Liver (tissue), 9 donors: ENCODE data around the gene FICD. TPM values are rescaled to one million over a fixed set of nuclear protein-coding genes. Genes with fewer than 3 reads are reported as not detected.

Source experiments
- DNase-seq: peaks from one replicate; pipeline ENCODE4 v3.0.0-alpha.2; 2017; ENCODE audit warnings: low spot score
- H3K27ac ChIP-seq, 2 donors: one replicate each; pipeline ENCODE4 v1.7.0; 2013; ENCODE audit warnings: inconsistent platforms in 2 of 2, low read length in 2 of 2, control low read depth in 1 of 2, low read depth in 1 of 2, mild to moderate bottlenecking in 1 of 2
- H3K27me3 ChIP-seq, 4 donors: one replicate each; pipeline versions ENCODE4 v1.6.1 to v1.7.0; 2013; ENCODE audit warnings: low read length in 3 of 4, inconsistent platforms in 1 of 4, mild to moderate bottlenecking in 1 of 4, moderate library complexity in 1 of 4; ENCODE audit not compliant: control insufficient read depth in 4 of 4, insufficient read depth in 4 of 4
- H3K36me3 ChIP-seq, 4 donors: one replicate each; pipeline versions ENCODE4 v1.6.1 to v1.7.0; 2013; ENCODE audit warnings: low read length in 3 of 4, mild to moderate bottlenecking in 3 of 4, low read depth in 1 of 4, moderate library complexity in 1 of 4; ENCODE audit not compliant: control insufficient read depth in 4 of 4, insufficient read depth in 3 of 4
- H3K4me1 ChIP-seq, 4 donors: one replicate each; pipeline versions ENCODE4 v1.6.1 to v1.7.0; 2013; ENCODE audit warnings: low read length in 3 of 4, mild to moderate bottlenecking in 3 of 4, moderate library complexity in 1 of 4; ENCODE audit not compliant: control insufficient read depth in 4 of 4, insufficient read depth in 4 of 4
- H3K4me3 ChIP-seq, 3 donors: one replicate each; pipeline versions ENCODE4 v1.6.1 to v1.7.0; 2013; ENCODE audit warnings: low read length in 3 of 3, control low read depth in 1 of 3, low read depth in 1 of 3, mild to moderate bottlenecking in 1 of 3
- H3K9ac ChIP-seq, 2 donors: one replicate each; pipeline ENCODE4 v1.7.0; 2013; ENCODE audit warnings: low read length in 2 of 2, mild to moderate bottlenecking in 2 of 2, moderate library complexity in 2 of 2, control low read depth in 1 of 2, low read depth in 1 of 2
- H3K9me3 ChIP-seq, 4 donors: one replicate each; pipeline versions ENCODE4 v1.6.1 to v1.7.0; 2013; ENCODE audit warnings: low read length in 3 of 4; ENCODE audit not compliant: control insufficient read depth in 4 of 4
- EGR1 ChIP-seq, 2 donors: IDR thresholded peaks; 2 replicates each; pipeline ENCODE4 v1.6.1; 2016 to 2018; ENCODE audit warnings: antibody characterized with exemption in 2 of 2, low read depth in 2 of 2
- FOXA1 ChIP-seq: IDR thresholded peaks from 2 replicates; pipeline ENCODE4 v1.6.1; 2016; ENCODE audit warnings: antibody characterized with exemption
- FOXA2 ChIP-seq: IDR thresholded peaks from 2 replicates; pipeline ENCODE4 v1.6.1; 2016; ENCODE audit warnings: antibody characterized with exemption
- HNF4A ChIP-seq, 2 donors: conservative IDR thresholded peaks; 2 replicates each; pipeline ENCODE4 v1.6.1; 2016; ENCODE audit warnings: antibody characterized with exemption in 2 of 2, mild to moderate bottlenecking in 2 of 2
- HNF4G ChIP-seq: IDR thresholded peaks from 2 replicates; pipeline ENCODE4 v1.6.1; 2016; ENCODE audit warnings: antibody characterized with exemption
- JUND ChIP-seq, 2 donors: IDR thresholded peaks; 2 replicates each; pipeline ENCODE4 v1.6.1; 2016; ENCODE audit warnings: antibody characterized with exemption in 2 of 2
- NR2F2 ChIP-seq: IDR thresholded peaks from 2 replicates; pipeline ENCODE4 v1.6.1; 2016; ENCODE audit warnings: antibody characterized with exemption
- RAD21 ChIP-seq, 2 donors: IDR thresholded peaks; 2 replicates each; pipeline ENCODE4 v1.6.1; 2016; ENCODE audit warnings: antibody characterized with exemption in 2 of 2, mild to moderate bottlenecking in 2 of 2
- RXRA ChIP-seq, 2 donors: IDR thresholded peaks; 2 replicates each; pipeline ENCODE4 v1.6.1; 2017 to 2018; ENCODE audit warnings: antibody characterized with exemption in 2 of 2, mild to moderate bottlenecking in 1 of 2
- SP1 ChIP-seq: IDR thresholded peaks from 2 replicates; pipeline ENCODE4 v1.6.1; 2018; ENCODE audit warnings: antibody characterized with exemption, mild to moderate bottlenecking
- TAF1 ChIP-seq: conservative IDR thresholded peaks from 2 replicates; pipeline ENCODE4 v1.6.1; 2016; ENCODE audit warnings: antibody characterized with exemption, mild to moderate bottlenecking
- YY1 ChIP-seq: IDR thresholded peaks from 2 replicates; pipeline ENCODE4 v1.6.1; 2016; ENCODE audit warnings: antibody characterized with exemption, mild to moderate bottlenecking
- WGBS: extraction: QIAGEN DNeasy Blood & Tissue Kit; methylation state at CpG from one replicate; pipeline ENCODE4 v1.1.7; 2013; 5-methylcytosine and 5-hydroxymethylcytosine counted together
- polyA plus RNA-seq, 2 donors: library from polyadenylated mRNA; stranded (reverse) in 1 of 2; unstranded in 1 of 2; fragments of 200-250 nt in 1 of 2; fragments of >200 nt in 1 of 2; fragmentation: Nextera tagmentation in 1 of 2; extraction: Ambion mirVana in 1 of 2; gene quantifications; one replicate each; pipeline versions ENCODE4 v1.2.1 to v1.2.3, GENCODE V29; 2013 to 2015
- total RNA-seq, 2 donors: library from RNA; depleted of rRNA; stranded (reverse); fragments of >200 nt; gene quantifications; one replicate each; pipeline ENCODE4 v1.2.3, GENCODE V29; 2014
- TF ChIP-seq, protein P1 (sequence below): fragments of 150-350 bp; IDR thresholded peaks from 2 replicates; pipeline ENCODE4 v1.5.1; 2017; ENCODE audit warnings: improper control_type of control experiment, low read depth, low read length; ENCODE audit not compliant: missing input control
- TF ChIP-seq, protein P2 (sequence below): IDR thresholded peaks from 2 replicates; pipeline ENCODE4 v1.6.1; 2016; ENCODE audit warnings: antibody characterized with exemption
- TF ChIP-seq, protein P3 (sequence below): IDR thresholded peaks from 2 replicates; pipeline ENCODE4 v1.6.1; 2016; ENCODE audit warnings: antibody characterized with exemption
- TF ChIP-seq, protein P4 (sequence below): IDR thresholded peaks from 2 replicates; pipeline ENCODE4 v1.6.1; 2016; ENCODE audit warnings: antibody characterized with exemption
- TF ChIP-seq, protein P5 (sequence below): IDR thresholded peaks from 2 replicates; pipeline ENCODE4 v1.6.1; 2016; ENCODE audit warnings: antibody characterized with exemption, mild to moderate bottlenecking
- donor health status: healthy.
- donor health status: healthy.
- donor health status: healthy.
- donor health status: healthy.
- donor health status: healthy.

Gene FICD
- total and polyA plus RNA-seq, 4 donors, result 3.6 to 20.9 (median 6.6) TPM

DNA sequence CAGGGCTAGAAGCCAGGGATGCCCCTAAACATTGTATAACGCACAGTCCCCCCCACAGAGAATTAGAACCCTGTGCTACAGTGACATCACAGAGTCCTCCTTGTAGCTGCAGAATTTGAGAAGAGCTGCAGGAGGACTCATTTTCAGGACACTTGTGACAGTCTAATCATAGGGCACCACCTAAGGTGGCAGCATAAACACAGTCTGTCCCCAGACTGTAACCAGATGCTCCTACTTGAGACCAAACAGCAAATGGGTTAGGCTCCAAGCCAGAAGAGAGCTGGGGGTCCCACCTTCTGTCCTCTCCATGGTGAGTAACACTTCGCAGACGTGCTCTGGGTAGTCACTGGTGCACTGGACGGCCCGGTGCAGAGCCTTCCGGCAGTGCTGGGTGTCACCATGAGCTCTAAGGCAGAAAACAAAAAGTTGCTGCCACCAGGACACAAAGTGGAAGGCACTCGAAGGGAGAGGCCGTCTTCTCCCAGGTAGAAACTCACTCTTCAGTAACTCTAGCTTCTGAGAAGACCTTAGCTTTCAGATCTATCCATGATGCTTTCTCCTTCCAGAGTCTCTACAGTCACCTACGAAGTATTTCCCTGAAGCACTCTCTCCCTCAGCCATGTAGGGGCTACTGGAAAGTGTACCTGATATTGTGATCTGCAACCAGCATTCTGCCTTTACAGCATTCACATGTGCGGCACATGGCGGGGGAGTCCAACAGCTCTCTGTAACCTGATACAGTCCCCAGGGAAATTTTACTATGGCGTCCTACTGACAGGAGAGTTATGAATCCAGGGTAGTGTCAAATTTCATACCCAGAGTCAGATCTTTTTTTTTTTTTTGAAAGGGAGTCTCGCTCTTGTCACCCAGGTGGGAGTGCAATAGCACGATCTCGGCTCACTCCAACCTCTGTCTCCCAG, 17.1 kb downstream of the FICD start (continued):
- TF ChIP-seq EGR1 (IDR thresholded peaks at IDR 0.05; ENCODE audit: low read depth in 2 of 2) (no peak), RAD21 (IDR thresholded peaks at IDR 0.05) (no peak), YY1 (no peak), JUND (IDR thresholded peaks at IDR 0.05) (no peak), RXRA (IDR thresholded peaks at IDR 0.05) (no peak), TAF1 (no peak), NR2F2 (no peak), FOXA2 (no peak)

DNA sequence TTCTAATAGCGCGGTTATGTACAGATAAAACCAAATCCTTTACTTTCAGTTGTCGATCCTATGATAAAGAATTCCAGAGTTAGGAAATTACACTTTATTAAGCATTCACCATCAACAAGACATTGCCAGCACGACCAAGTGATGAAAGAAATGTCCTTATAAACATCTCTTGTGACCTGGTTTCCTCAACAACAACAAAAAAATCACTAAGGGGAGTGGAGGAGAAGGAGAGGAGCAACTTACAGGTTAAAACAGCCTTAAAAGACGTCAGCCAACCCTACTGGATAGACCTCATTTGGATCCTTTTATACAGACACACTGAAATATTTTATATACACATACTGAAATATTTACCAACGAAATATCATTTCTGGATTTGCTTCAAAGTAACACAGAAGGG, 23.1 kb downstream of the FICD start:
- WGBS, result 79% methylated on average over 6 of the region's 6 CpGs
- H3K9me3 ChIP-seq, result no peaks in the 10 kb centered on the region
- H3K36me3 ChIP-seq, result peaks cover 8 to 54% (median 43%) of the 10 kb centered on the region in 4 donors
- H3K4me3 ChIP-seq, result no peak overlapping the region
- DNase-seq, result no peak
- H3K27ac ChIP-seq, result no peak overlapping the region
- TF ChIP-seq FOXA1, result no peak
- TF ChIP-seq, protein P1, sequence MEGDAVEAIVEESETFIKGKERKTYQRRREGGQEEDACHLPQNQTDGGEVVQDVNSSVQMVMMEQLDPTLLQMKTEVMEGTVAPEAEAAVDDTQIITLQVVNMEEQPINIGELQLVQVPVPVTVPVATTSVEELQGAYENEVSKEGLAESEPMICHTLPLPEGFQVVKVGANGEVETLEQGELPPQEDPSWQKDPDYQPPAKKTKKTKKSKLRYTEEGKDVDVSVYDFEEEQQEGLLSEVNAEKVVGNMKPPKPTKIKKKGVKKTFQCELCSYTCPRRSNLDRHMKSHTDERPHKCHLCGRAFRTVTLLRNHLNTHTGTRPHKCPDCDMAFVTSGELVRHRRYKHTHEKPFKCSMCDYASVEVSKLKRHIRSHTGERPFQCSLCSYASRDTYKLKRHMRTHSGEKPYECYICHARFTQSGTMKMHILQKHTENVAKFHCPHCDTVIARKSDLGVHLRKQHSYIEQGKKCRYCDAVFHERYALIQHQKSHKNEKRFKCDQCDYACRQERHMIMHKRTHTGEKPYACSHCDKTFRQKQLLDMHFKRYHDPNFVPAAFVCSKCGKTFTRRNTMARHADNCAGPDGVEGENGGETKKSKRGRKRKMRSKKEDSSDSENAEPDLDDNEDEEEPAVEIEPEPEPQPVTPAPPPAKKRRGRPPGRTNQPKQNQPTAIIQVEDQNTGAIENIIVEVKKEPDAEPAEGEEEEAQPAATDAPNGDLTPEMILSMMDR, result no peak
- TF ChIP-seq JUND (IDR thresholded peaks at IDR 0.05), result no peak
- TF ChIP-seq HNF4A (conservative IDR thresholded peaks at IDR 0.05), result no peak
- TF ChIP-seq, protein P2, sequence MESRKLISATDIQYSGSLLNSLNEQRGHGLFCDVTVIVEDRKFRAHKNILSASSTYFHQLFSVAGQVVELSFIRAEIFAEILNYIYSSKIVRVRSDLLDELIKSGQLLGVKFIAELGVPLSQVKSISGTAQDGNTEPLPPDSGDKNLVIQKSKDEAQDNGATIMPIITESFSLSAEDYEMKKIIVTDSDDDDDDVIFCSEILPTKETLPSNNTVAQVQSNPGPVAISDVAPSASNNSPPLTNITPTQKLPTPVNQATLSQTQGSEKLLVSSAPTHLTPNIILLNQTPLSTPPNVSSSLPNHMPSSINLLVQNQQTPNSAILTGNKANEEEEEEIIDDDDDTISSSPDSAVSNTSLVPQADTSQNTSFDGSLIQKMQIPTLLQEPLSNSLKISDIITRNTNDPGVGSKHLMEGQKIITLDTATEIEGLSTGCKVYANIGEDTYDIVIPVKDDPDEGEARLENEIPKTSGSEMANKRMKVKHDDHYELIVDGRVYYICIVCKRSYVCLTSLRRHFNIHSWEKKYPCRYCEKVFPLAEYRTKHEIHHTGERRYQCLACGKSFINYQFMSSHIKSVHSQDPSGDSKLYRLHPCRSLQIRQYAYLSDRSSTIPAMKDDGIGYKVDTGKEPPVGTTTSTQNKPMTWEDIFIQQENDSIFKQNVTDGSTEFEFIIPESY, result no peak
- no peak for TF ChIP-seq NR2F2
- TF ChIP-seq, protein P3, sequence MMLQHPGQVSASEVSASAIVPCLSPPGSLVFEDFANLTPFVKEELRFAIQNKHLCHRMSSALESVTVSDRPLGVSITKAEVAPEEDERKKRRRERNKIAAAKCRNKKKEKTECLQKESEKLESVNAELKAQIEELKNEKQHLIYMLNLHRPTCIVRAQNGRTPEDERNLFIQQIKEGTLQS, result no peak
- no peak for TF ChIP-seq TAF1
- no peak for TF ChIP-seq HNF4G
- TF ChIP-seq EGR1 (IDR thresholded peaks at IDR 0.05; ENCODE audit: low read depth in 2 of 2), result no peak
- no peak for TF ChIP-seq RXRA (IDR thresholded peaks at IDR 0.05)
- no peak for TF ChIP-seq RAD21 (IDR thresholded peaks at IDR 0.05)
- no peak for TF ChIP-seq SP1
- no peaks in the 10 kb centered on the region for H3K27me3 ChIP-seq
- H3K9ac ChIP-seq, result no peak overlapping the region
- H3K4me1 ChIP-seq, result peaks cover 0 to 3% (median 0%) of the 10 kb centered on the region in 4 donors

DNA sequence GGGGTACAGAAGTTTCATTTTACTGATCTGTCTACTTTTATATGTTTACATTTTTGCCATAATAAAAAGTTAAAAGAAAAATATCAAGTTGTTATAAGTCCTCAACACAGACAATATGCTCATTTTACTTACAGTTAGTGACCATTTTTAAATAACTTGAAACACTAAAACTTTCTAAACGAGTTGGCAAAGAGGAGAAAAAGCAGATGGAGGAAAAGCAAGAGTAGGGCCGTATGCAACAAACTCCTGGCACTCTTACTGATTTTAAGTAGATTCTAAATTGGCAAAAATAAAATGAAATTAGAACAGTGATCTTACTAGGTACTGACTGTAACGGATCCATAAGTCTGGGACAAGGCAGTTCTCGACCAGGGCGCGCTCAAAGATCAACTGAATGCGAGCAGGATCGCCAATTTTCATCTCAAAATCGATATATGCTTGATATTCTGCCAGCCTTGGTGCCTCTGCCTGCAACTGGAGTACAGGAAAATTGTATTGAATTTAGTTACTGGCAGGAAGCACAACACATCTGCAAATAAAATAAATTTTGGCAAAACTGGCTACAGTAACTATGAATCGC, 23.6 kb downstream of the FICD start:
- no peaks in the 10 kb centered on the region for H3K9me3 ChIP-seq
- peaks cover 10 to 56% (median 45%) of the 10 kb centered on the region in 4 donors for H3K36me3 ChIP-seq
- WGBS, result 79% methylated on average over 10 of the region's 10 CpGs
- H3K9ac ChIP-seq, result no peak overlapping the region
- H3K4me1 ChIP-seq, result peaks cover 0 to 3% (median 0%) of the 10 kb centered on the region in 4 donors
- TF ChIP-seq FOXA2 (no peak), FOXA1 (no peak), EGR1 (IDR thresholded peaks at IDR 0.05; ENCODE audit: low read depth in 2 of 2) (no peak), JUND (IDR thresholded peaks at IDR 0.05) (no peak), RXRA (IDR thresholded peaks at IDR 0.05) (no peak), TAF1 (no peak), SP1 (no peak)
- TF ChIP-seq, protein P3, result no peak
- TF ChIP-seq, protein P4, sequence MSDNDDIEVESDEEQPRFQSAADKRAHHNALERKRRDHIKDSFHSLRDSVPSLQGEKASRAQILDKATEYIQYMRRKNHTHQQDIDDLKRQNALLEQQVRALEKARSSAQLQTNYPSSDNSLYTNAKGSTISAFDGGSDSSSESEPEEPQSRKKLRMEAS, result no peak
- TF ChIP-seq, protein P5, sequence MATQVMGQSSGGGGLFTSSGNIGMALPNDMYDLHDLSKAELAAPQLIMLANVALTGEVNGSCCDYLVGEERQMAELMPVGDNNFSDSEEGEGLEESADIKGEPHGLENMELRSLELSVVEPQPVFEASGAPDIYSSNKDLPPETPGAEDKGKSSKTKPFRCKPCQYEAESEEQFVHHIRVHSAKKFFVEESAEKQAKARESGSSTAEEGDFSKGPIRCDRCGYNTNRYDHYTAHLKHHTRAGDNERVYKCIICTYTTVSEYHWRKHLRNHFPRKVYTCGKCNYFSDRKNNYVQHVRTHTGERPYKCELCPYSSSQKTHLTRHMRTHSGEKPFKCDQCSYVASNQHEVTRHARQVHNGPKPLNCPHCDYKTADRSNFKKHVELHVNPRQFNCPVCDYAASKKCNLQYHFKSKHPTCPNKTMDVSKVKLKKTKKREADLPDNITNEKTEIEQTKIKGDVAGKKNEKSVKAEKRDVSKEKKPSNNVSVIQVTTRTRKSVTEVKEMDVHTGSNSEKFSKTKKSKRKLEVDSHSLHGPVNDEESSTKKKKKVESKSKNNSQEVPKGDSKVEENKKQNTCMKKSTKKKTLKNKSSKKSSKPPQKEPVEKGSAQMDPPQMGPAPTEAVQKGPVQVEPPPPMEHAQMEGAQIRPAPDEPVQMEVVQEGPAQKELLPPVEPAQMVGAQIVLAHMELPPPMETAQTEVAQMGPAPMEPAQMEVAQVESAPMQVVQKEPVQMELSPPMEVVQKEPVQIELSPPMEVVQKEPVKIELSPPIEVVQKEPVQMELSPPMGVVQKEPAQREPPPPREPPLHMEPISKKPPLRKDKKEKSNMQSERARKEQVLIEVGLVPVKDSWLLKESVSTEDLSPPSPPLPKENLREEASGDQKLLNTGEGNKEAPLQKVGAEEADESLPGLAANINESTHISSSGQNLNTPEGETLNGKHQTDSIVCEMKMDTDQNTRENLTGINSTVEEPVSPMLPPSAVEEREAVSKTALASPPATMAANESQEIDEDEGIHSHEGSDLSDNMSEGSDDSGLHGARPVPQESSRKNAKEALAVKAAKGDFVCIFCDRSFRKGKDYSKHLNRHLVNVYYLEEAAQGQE, result no peak
- H3K27ac ChIP-seq, result no peak overlapping the region
- H3K27me3 ChIP-seq, result no peaks in the 10 kb centered on the region
- H3K4me3 ChIP-seq, result no peak overlapping the region
- DNase-seq, result no peak
